AG04449 (cell line): ENCODE results near the gene RHOV.

Experiments
- CTCF ChIA-PET: fragments of 350-600 bp; formaldehyde crosslinking; extraction: SDS; loops from one replicate; lab custom pipeline; 2021; ENCODE audit warnings: antibody characterized with exemption; lab: Yijun Ruan, JAX
- POLR2A ChIA-PET: fragments of 400-600, 350-600 bp; formaldehyde crosslinking; extraction: SDS; loops from one replicate; lab custom pipeline; 2020; ENCODE audit warnings: antibody characterized with exemption, inconsistent platforms; lab: Yijun Ruan, JAX
- DNase-seq: peaks from one replicate; pipeline ENCODE4 v3.0.0-alpha.2; 2010; ENCODE audit warnings: low read depth, low spot score
- H3K4me3 ChIP-seq: 2 replicates; pipeline ENCODE4 v1.5.1; 2011; ENCODE audit warnings: low read depth, mild to moderate bottlenecking, control low read depth, low read length
- TF ChIP-seq, protein P1 (sequence below): IDR thresholded peaks from one replicate; pipeline ENCODE4 v1.5.1; 2011; ENCODE audit warnings: mild to moderate bottlenecking, moderate library complexity, low read length, control low read depth, inconsistent platforms; ENCODE audit not compliant: insufficient read depth; ENCODE audit errors: missing control alignments

RHOV gene

GRCh38 chr15:40912478-40912877 is 38.4 kb upstream of the RHOV start:
- ChIA-PET CTCF (interaction anchor here (4.8 to 20.5 kb wide), 2 partner anchors 29 to 108 kb away, joined by 35 to 498 read pairs; no protein-coding TSS in a partner anchor), POLR2A (no interaction called here)
- no peak overlapping the region for H3K4me3 ChIP-seq
- TF ChIP-seq, protein P1, sequence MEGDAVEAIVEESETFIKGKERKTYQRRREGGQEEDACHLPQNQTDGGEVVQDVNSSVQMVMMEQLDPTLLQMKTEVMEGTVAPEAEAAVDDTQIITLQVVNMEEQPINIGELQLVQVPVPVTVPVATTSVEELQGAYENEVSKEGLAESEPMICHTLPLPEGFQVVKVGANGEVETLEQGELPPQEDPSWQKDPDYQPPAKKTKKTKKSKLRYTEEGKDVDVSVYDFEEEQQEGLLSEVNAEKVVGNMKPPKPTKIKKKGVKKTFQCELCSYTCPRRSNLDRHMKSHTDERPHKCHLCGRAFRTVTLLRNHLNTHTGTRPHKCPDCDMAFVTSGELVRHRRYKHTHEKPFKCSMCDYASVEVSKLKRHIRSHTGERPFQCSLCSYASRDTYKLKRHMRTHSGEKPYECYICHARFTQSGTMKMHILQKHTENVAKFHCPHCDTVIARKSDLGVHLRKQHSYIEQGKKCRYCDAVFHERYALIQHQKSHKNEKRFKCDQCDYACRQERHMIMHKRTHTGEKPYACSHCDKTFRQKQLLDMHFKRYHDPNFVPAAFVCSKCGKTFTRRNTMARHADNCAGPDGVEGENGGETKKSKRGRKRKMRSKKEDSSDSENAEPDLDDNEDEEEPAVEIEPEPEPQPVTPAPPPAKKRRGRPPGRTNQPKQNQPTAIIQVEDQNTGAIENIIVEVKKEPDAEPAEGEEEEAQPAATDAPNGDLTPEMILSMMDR = no peak
- no peak for DNase-seq

DNA sequence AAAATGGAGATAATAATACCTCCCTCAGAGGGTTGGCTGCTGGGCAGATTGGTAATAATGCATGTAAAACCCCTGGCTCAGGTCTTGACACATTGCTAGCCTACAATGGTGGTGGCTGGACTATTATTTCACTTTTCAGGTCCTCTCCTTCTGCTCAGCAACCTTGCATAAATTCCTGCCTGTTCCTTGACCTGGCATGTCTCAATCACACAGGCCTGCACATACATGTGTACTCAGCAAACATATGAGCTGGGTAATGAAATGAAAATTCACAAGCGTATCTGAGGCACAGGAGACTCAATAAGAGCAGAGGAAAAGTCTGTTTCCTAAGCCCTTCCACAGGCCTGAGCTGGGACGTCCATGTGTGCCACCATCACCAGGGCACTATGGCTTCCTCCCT is 37.7 kb upstream of the RHOV start:
- no peak overlapping the region for H3K4me3 ChIP-seq
- DNase-seq = no peak
- TF ChIP-seq, protein P1 = no peak
- CTCF ChIA-PET = interaction anchor here (0.7 to 20.5 kb wide), 3 partner anchors 10 to 109 kb away, joined by 3 to 498 read pairs (median 35); no protein-coding TSS in a partner anchor
- POLR2A ChIA-PET = interaction anchor here (1.0 kb wide), 1 partner anchor 46 kb away, joined by 3 read pairs; no protein-coding TSS in a partner anchor

DNA sequence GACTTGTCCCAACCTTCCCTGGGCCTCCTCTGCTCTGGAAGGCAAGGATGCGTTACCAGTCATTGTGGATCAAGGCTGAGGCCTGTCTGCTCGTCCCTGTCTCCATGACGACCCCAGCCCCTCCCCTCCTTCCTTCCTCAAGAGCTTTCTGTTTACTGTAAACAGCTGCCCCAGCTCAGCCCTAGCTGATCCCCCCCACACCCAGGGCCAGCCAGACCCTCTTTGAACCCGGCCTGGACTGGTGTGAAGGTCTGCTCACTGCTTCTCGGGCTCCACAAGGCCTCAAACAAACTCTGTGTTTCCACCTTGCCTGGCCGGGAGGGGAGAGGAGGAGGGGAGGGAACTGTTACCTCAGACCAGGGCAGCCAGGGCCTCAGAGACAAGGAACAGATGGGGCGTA is 37.1 kb upstream of the RHOV start:
- DNase-seq = no peak
- ChIA-PET POLR2A (interaction anchor here (1.0 kb wide), 1 partner anchor 46 kb away, joined by 3 read pairs; no protein-coding TSS in a partner anchor), CTCF (interaction anchor here (4.8 to 20.5 kb wide), 2 partner anchors 30 to 110 kb away, joined by 35 to 498 read pairs; no protein-coding TSS in a partner anchor)
- TF ChIP-seq, protein P1 = no peak
- no peak overlapping the region for H3K4me3 ChIP-seq

GRCh38 chr15:40909662-40910630 is 35.9 kb upstream of the RHOV start:
- POLR2A ChIA-PET = no interaction called here
- CTCF ChIA-PET = interaction anchor here (0.7 to 20.5 kb wide), 7 partner anchors 14 to 111 kb away, joined by 3 to 498 read pairs (median 4); partner anchors contain the start of genes CHAC1 and DLL4
- H3K4me3 ChIP-seq = no peak overlapping the region
- TF ChIP-seq, protein P1 = no peak
- DNase-seq = no peak

DNA sequence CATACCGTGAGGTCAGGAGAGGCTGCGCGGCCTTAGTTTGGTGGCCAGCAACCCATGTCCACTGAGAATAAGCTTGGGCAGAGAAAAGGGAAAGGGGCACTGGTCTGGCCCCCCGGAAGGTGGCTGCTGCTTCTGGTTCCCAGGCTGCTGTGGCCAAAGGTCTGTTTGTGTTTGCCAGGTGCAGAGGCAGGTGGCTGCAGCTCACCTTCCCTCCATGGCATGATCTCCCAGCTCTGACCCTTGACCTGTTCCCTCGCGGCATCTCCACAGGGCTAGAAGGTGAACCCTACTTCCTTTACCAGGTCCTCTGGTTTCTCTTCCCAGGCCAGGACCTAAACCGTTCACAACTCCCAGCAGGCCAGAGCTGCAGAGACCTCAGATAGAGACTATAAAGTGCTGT is 34.1 kb upstream of the RHOV start:
- TF ChIP-seq, protein P1 = no peak

More for the DNA sequence above, 34.1 kb upstream of the RHOV start:
- no peak for DNase-seq
- no peak overlapping the region for H3K4me3 ChIP-seq
- ChIA-PET POLR2A (interaction anchor here (0.9 kb wide), 1 partner anchor 33 kb away, joined by 3 read pairs; no protein-coding TSS in a partner anchor), CTCF (interaction anchor here (1.0 to 20.5 kb wide), 12 partner anchors 9 to 424 kb away, joined by 3 to 498 read pairs (median 8); partner anchors contain the start of genes DLL4, NUSAP1, OIP5 and VPS18)
